Measurements from ENCODE around the gene KLHL5.
A peak's percentile ranks its signal among the peaks of the same experiment; 100 is the strongest.
"Not testable (repeated sequence)": the region's sequence is repeated elsewhere in the genome, so short reads cannot be mapped to it uniquely, and the experiment has no call there.

KLHL5 gene

GRCh38 chr4:39062094-39062769 lies at the start of gene KLHL5:
KLHL5 (plus strand) TSS chr4:39062232; CDS start chr4:39062653, 421 bp downstream.
- no peak for DNase-seq

GRCh38 chr4:39014028-39014427 lies 48.0 kb upstream of the KLHL5 start:
- DNase-seq = no peak

- DNase-seq = no peak
Measured at GRCh38 chr4:39020130-39020529, 41.9 kb upstream of the KLHL5 start.

- no peak for DNase-seq
Measured at GRCh38 chr4:39021631-39022030, 40.4 kb upstream of the KLHL5 start.

GRCh38 chr4:39022241-39022640 lies 39.8 kb upstream of the KLHL5 start:
- DNase-seq = no peak

- DNase-seq = no peak
Measured at GRCh38 chr4:39023059-39023458, 39.0 kb upstream of the KLHL5 start.

- no peak for DNase-seq
Measured at GRCh38 chr4:39024311-39024865, 37.6 kb upstream of the KLHL5 start.

- no peak for DNase-seq
Measured at GRCh38 chr4:39025552-39026085, 36.4 kb upstream of the KLHL5 start.

GRCh38 chr4:39026096-39026495 lies 35.9 kb upstream of the KLHL5 start:
- no peak for DNase-seq

GRCh38 chr4:39029752-39030694 lies 32.0 kb upstream of the KLHL5 start:
- DNase-seq = no peak

GRCh38 chr4:39030725-39031124 lies 31.3 kb upstream of the KLHL5 start:
- no peak for DNase-seq

- DNase-seq = not testable (repeated sequence)
Measured at GRCh38 chr4:39031590-39032020, 30.4 kb upstream of the KLHL5 start.

GRCh38 chr4:39032218-39033085 lies 29.6 kb upstream of the KLHL5 start, which contains the start of gene TMEM156:
TMEM156 (minus strand) TSS chr4:39032409; CDS start chr4:39032313, 96 bp downstream.
- DNase-seq = no peak

- DNase-seq = no peak
Measured at GRCh38 chr4:39036172-39036571, 25.9 kb upstream of the KLHL5 start.

- no peak for DNase-seq
Measured at GRCh38 chr4:39037491-39037825, 24.6 kb upstream of the KLHL5 start.

GRCh38 chr4:39037941-39038340 lies 24.1 kb upstream of the KLHL5 start:
- no peak for DNase-seq

GRCh38 chr4:39039108-39039507 lies 22.9 kb upstream of the KLHL5 start:
- DNase-seq = no peak

GRCh38 chr4:39042366-39042765 lies 19.7 kb upstream of the KLHL5 start:
- no peak for DNase-seq

GRCh38 chr4:39043058-39043860 lies 18.8 kb upstream of the KLHL5 start:
- DNase-seq = no peak

- no peak for DNase-seq
Measured at GRCh38 chr4:39043861-39044363, 18.1 kb upstream of the KLHL5 start.

GRCh38 chr4:39044364-39044955 lies 17.6 kb upstream of the KLHL5 start:
- peak; percentile 95 for DNase-seq
